PC-3 (cell line): ENCODE measurements around the gene CEP85.

Experiments
- CTCF ChIP-seq: fragments of 300-600 bp; sonication (generic); conservative IDR thresholded peaks from 2 replicates; pipeline ENCODE4 v1.5.1; 2017; ENCODE audit warnings: antibody characterized with exemption, low read depth, mild to moderate bottlenecking, low read length
- EZH2 ChIP-seq: fragments of 300-600 bp; sonication (generic); IDR thresholded peaks from one replicate; pipeline ENCODE4 v1.6.1; 2017; ENCODE audit warnings: antibody characterized with exemption, mild to moderate bottlenecking, low read length; ENCODE audit not compliant: unreplicated experiment
- EZH2phosphoT487 ChIP-seq: fragments of 300-600 bp; sonication (generic); IDR thresholded peaks from 2 replicates; pipeline ENCODE4 v1.6.1; 2018; ENCODE audit warnings: mild to moderate bottlenecking, antibody characterized with exemption, low read length, borderline replicate concordance

DNA sequence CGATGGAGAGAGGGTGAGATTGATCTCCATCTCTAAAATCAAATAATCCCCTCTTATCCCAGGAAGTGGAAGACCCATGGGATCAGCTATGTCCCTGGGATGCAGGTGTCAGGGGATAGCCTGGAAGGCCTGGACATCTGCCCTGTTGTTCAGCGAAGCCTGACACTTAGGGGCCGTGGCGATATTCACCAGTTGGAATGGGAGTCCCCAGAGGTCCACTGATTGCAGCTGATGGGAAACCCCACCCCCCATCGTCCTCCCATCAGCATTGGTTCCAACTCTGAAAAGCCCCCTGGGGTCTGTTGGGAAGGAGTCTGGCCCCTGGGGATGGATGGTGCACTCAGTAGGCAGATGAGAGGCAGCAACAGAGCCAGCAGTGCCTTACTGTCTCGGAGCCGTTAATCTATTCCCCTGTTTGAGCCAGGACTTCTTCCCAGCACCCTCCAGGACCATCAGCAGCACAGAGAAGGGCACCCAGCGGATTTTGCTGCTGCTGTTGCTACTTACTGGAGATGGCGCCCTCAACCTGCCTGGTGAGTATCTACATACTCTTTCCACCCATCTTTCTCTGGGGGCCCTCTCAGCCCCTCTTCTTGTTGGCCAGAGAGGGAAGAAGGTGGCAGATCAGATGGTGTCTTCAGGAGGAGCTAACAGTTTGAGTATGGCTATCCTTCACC lies 30.2 kb upstream of the CEP85 start:
- TF ChIP-seq CTCF (no peak), EZH2phosphoT487 (no peak), EZH2 (no peak)
